ENCODE results near the gene PEAK3.

GRCh38 chr19:2244486-2244885 lies 37.5 kb downstream of the PEAK3 start:
- TF ChIP-seq CTCF (IDR thresholded peaks at IDR 0.05) (no peak), POLR2AphosphoS5 (IDR thresholded peaks at IDR 0.05) (no peak), POLR2A (IDR thresholded peaks at IDR 0.05) (no peak), EP300 (IDR thresholded peaks at IDR 0.05) (no peak)
